Osteoblast (primary cell): ENCODE data around the gene PPP6R1. TPM values are rescaled to one million over a fixed set of nuclear protein-coding genes. Genes with fewer than 3 reads are reported as not detected.
A peak's percentile ranks its signal among the peaks of the same experiment; 100 is the strongest.
"Not testable (repeated sequence)": the region's sequence is repeated elsewhere in the genome, so short reads cannot be mapped to it uniquely, and the experiment has no call there.

Source experiments
- DNase-seq: peaks from one replicate; pipeline ENCODE4 v3.0.0; 2011; ENCODE audit warnings: low spot score, mixed read lengths; ENCODE audit not compliant: insufficient read length; ENCODE audit errors: missing footprints
- H2AFZ ChIP-seq: 2 replicates; pipeline ENCODE4 v1.6.0; 2011; ENCODE audit warnings: mild to moderate bottlenecking, low read length
- H3K27ac ChIP-seq: 2 replicates; pipeline ENCODE4 v1.5.1; 2011; ENCODE audit warnings: mild to moderate bottlenecking, low read depth, low read length, moderate library complexity
- H3K27me3 ChIP-seq: 2 replicates; pipeline ENCODE4 v1.6.0; 2012; ENCODE audit warnings: mild to moderate bottlenecking, control low read depth, inconsistent platforms, low read length, moderate library complexity; ENCODE audit not compliant: insufficient read depth
- H3K36me3 ChIP-seq: 2 replicates; pipeline ENCODE4 v1.5.1; 2011; ENCODE audit warnings: mild to moderate bottlenecking, low read length, control low read depth, moderate library complexity; ENCODE audit not compliant: insufficient read depth
- H3K4me1 ChIP-seq: 2 replicates; pipeline ENCODE4 v1.5.1; 2011; ENCODE audit warnings: mild to moderate bottlenecking, low read length, control low read depth, moderate library complexity; ENCODE audit not compliant: insufficient read depth
- H3K4me2 ChIP-seq: 2 replicates; pipeline ENCODE4 v1.6.0; 2011; ENCODE audit warnings: mild to moderate bottlenecking, low read length; ENCODE audit not compliant: insufficient read depth
- H3K4me3 ChIP-seq: fragments of 200-600 bp; sonication (generic); 3 replicates; pipeline ENCODE4 v1.5.1; 2012; ENCODE audit warnings: mild to moderate bottlenecking, low read length, inconsistent platforms; ENCODE audit not compliant: insufficient read depth
- H3K79me2 ChIP-seq: 2 replicates; pipeline ENCODE4 v1.6.0; 2012; ENCODE audit warnings: mild to moderate bottlenecking, low read length, control low read depth, inconsistent platforms; ENCODE audit not compliant: insufficient read depth
- H3K9me3 ChIP-seq: 2 replicates; pipeline ENCODE4 v1.5.1; 2011; ENCODE audit warnings: low read depth, low read length, control low read depth
- H4K20me1 ChIP-seq: 2 replicates; pipeline ENCODE4 v1.6.0; 2012; ENCODE audit warnings: mild to moderate bottlenecking, low read length, control low read depth; ENCODE audit not compliant: insufficient read depth
- total RNA-seq: library from RNA; depleted of rRNA; stranded (reverse); fragments of >200 nt; gene quantifications from 2 replicates; pipeline ENCODE4 v1.2.3, GENCODE V29; 2012
- TF ChIP-seq, protein P1 (sequence below): IDR thresholded peaks from 2 replicates; pipeline ENCODE4 v1.5.1; 2011; ENCODE audit warnings: mild to moderate bottlenecking, low read depth, low read length, moderate library complexity; ENCODE audit errors: extremely low read depth

The PPP6R1 gene
- total RNA-seq, 1 donor, result 32.6 TPM

DNA sequence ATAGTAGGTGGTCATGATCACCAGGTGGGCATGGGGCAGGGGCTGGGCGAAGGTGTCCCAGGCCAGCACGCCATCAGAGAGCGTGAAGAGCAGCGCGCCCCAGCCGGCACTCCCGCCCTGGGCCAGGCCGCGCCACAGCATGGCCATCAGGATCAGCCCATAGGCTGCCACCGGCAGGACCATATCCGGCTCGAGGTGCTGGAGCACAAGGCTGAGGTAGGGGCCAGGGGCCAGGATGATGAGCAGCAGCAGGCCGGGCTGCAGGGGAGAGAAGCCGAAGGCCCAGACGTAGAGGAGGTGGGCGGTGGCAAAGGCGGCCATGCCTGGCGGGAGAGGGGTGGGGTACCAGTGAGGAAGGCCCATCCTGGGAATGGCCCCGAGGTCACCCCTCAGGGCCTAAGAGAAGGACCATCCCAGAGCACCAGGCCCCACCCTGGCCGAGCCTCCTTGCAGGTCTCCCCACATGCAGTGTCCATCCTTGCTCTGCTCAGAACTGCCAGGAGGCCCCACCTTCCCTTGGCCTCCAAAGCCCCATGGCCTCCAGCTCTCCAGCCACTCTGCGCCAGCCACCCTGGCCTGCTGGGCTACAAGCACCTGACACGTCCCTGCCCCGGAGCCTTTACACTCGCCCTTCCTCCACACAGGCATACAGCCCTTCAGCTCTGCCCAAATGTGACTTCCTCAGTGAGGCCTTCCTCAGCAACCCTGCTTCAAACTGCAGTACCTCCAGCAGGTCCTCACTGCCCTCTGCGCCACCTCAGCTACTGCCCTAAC is 31.4 kb downstream of the PPP6R1 start:
- Histone ChIP-seq H3K4me1 (no peaks in the 10 kb centered on the region), H4K20me1 (peaks cover 12% of the 10 kb centered on the region), H2AFZ (no peak overlapping the region), H3K4me3 (no peak overlapping the region), H3K27me3 (no peaks in the 10 kb centered on the region), H3K79me2 (no peaks in the 10 kb centered on the region), H3K27ac (no peak overlapping the region), H3K36me3 (peaks cover 16% of the 10 kb centered on the region), H3K9me3 (no peaks in the 10 kb centered on the region), H3K4me2 (no peak overlapping the region)
- peak; percentile 80 for DNase-seq
- TF ChIP-seq, protein P1, sequence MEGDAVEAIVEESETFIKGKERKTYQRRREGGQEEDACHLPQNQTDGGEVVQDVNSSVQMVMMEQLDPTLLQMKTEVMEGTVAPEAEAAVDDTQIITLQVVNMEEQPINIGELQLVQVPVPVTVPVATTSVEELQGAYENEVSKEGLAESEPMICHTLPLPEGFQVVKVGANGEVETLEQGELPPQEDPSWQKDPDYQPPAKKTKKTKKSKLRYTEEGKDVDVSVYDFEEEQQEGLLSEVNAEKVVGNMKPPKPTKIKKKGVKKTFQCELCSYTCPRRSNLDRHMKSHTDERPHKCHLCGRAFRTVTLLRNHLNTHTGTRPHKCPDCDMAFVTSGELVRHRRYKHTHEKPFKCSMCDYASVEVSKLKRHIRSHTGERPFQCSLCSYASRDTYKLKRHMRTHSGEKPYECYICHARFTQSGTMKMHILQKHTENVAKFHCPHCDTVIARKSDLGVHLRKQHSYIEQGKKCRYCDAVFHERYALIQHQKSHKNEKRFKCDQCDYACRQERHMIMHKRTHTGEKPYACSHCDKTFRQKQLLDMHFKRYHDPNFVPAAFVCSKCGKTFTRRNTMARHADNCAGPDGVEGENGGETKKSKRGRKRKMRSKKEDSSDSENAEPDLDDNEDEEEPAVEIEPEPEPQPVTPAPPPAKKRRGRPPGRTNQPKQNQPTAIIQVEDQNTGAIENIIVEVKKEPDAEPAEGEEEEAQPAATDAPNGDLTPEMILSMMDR, result no peak

DNA sequence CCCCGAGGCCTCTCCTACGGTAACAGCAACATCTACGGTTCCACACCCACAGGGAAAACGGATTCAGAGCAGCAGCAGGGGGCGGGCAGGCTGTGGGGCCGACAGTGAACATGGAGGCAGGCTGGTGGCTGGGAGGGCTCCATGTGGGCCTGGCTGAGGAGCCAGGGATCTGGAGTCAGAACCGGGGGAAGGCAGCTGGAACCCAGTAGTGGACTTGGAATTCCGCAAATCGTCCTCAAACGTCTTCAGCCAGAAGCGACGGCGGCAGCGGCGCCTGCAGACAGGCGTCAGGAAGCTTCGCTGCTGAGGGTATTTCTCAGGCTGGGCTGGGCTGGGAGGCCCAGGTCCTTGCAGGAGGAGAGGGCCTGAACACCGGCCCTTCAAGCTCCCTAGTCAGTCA is 32.0 kb downstream of the PPP6R1 start:
- Histone ChIP-seq H3K27ac (no peak overlapping the region), H3K27me3 (no peaks in the 10 kb centered on the region), H3K9me3 (no peaks in the 10 kb centered on the region), H2AFZ (no peak overlapping the region), H3K4me1 (no peaks in the 10 kb centered on the region), H3K79me2 (no peaks in the 10 kb centered on the region), H3K36me3 (peaks cover 12% of the 10 kb centered on the region), H4K20me1 (peaks cover 10% of the 10 kb centered on the region), H3K4me3 (no peak overlapping the region), H3K4me2 (no peak overlapping the region)
- TF ChIP-seq, protein P1, result no peak
- DNase-seq, result peak; percentile 73

DNA sequence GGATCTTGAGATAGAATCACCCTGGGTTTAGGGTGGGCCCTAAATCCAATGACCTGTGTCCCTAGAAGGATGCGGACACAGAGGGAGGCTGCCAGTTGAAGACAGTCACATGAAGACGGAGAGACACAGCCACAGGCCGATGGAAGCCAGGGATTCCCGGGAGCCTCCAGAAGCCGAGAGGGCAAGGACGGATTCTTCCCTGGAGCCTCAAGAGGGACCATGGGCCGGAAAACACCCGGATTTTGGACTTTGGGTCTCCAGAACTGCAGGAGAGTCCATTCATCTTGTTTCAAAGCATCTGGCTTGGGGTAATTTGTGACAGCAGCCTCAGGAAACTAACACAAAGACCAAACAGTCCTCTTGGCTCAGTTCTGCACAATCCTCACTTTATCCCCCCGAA is 32.5 kb downstream of the PPP6R1 start:
- Histone ChIP-seq H2AFZ (no peak overlapping the region), H3K27me3 (no peaks in the 10 kb centered on the region), H3K9me3 (no peaks in the 10 kb centered on the region), H3K79me2 (no peaks in the 10 kb centered on the region), H3K4me3 (no peak overlapping the region), H4K20me1 (peaks cover 10% of the 10 kb centered on the region), H3K4me1 (no peaks in the 10 kb centered on the region), H3K27ac (no peak overlapping the region), H3K4me2 (no peak overlapping the region), H3K36me3 (peaks cover 10% of the 10 kb centered on the region)
- peak; percentile 64 for DNase-seq
- TF ChIP-seq, protein P1, result no peak

DNA sequence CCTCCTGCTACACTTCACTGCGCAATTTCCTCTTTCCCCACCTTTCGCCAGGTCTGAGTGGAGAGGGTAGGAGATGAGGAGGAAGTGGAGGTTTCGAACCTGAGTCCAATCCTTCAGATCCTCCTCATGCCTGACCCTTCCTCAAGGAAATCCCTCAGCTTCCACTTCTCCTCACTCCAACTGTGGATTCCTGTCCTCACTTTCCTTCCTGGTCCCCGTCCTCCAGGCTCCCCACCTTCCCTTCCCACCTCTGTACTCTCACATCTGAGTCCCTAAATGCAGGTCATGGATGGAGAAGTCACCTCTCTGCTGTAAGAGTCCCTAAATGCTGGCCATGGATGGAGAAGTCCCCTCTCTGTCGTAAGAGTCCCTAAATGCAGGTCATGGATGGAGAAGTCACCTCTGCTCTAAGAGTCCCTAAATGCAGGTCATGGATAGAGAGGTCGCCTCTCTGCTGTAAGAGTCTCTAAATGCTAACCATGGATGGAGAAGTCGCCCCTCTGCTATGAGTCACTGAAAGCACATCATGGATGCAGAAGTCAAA is 33.3 kb downstream of the PPP6R1 start:
- no peak overlapping the region for H3K4me2 ChIP-seq
- H3K4me1 ChIP-seq, result no peaks in the 10 kb centered on the region
- H2AFZ ChIP-seq, result no peak overlapping the region
- H3K27ac ChIP-seq, result no peak overlapping the region
- DNase-seq, result peak; percentile 56
- no peaks in the 10 kb centered on the region for H3K79me2 ChIP-seq
- peaks cover 6% of the 10 kb centered on the region for H3K36me3 ChIP-seq
- TF ChIP-seq, protein P1, result no peak
- H3K27me3 ChIP-seq, result no peaks in the 10 kb centered on the region
- H3K4me3 ChIP-seq, result no peak overlapping the region
- H3K9me3 ChIP-seq, result no peaks in the 10 kb centered on the region
- peaks cover 10% of the 10 kb centered on the region for H4K20me1 ChIP-seq

DNA sequence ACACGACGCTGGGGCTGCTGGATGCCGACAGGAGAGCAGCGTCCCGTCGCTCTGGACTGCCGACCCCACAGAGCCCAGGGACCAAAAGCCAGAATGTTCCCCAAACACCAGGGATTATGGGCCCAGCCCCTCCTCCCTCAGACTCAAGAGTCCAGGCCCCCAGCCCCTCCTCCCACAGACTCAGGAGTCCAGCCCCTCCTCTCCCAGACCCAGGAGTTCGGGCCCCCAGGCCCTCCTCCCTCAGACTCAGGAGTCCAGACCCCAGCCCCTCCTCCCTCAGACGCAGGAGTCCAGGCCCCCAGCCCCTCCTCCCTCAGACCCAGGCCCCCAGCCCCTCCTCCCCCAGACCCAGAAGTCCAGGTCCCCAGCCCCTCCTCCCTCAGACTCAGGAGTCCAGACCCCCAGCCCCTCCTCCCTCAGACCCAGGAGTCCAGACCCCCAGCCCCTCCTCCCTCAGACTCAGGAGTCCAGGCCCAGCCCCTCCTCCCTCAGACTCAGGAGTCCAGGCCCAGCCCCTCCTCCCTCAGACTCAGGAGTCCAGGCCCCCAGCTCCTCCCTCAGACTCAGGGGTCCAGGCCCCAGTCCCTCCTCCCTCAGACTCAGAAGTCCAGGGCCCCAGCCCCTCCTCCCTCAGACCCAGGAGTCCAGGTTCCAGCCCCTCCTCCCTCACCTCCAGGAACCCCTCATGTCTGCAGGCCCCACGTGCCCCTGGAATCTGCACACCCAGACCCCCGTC is 34.0 kb downstream of the PPP6R1 start:
- H3K4me1 ChIP-seq, H2AFZ ChIP-seq, H3K79me2 ChIP-seq, H3K27ac ChIP-seq, H3K27me3 ChIP-seq, H3K4me3 ChIP-seq, H3K9me3 ChIP-seq, H3K36me3 ChIP-seq, H3K4me2 ChIP-seq: not testable (repeated sequence)
- peak; percentile 32 for DNase-seq
- peaks cover 10% of the 10 kb centered on the region for H4K20me1 ChIP-seq
